GM12891 (cell line): Measurements from ENCODE around the gene SLC38A10.

Source experiments
- DNase-seq: peaks from one replicate; pipeline ENCODE4 v3.0.0; 2011; ENCODE audit warnings: low spot score; ENCODE audit not compliant: insufficient read length
- FAIRE-seq: peaks from 2 replicates; lab custom pipeline; 2011; peaks lifted over from hg19 to GRCh38; lab: Jason Lieb, UNC
- PAX5 ChIP-seq: IDR thresholded peaks from 2 replicates; pipeline ENCODE4 v1.6.1; 2011; ENCODE audit warnings: low read length, moderate library complexity, mild to moderate bottlenecking; ENCODE audit not compliant: insufficient read depth, severe bottlenecking
- POLR2A ChIP-seq: IDR thresholded peaks from 2 replicates; pipeline ENCODE4 v1.6.1; 2011; ENCODE audit warnings: low read depth, low read length, control low read depth
- POLR2AphosphoS5 ChIP-seq: IDR thresholded peaks from 2 replicates; pipeline ENCODE4 v1.6.1; 2011; ENCODE audit warnings: low read depth, low read length, control low read depth
- POU2F2 ChIP-seq: IDR thresholded peaks from 2 replicates; pipeline ENCODE4 v1.6.1; 2011; ENCODE audit warnings: low read depth, mild to moderate bottlenecking, control low read depth, low read length, moderate library complexity
- SPI1 ChIP-seq: IDR thresholded peaks from 2 replicates; pipeline ENCODE4 v1.6.1; 2011; ENCODE audit warnings: low read depth, low read length, control low read depth
- TAF1 ChIP-seq: IDR thresholded peaks from 2 replicates; pipeline ENCODE4 v1.6.1; 2011; ENCODE audit warnings: low read depth, low read length, control low read depth

SLC38A10 gene

GRCh38 chr17:81265576-81265975, 29.5 kb downstream of the SLC38A10 start:
- no peak for FAIRE-seq
- TF ChIP-seq PAX5 = no peak
- TF ChIP-seq TAF1 = no peak
- TF ChIP-seq SPI1 = no peak
- TF ChIP-seq POU2F2 = no peak
- TF ChIP-seq POLR2A = no peak
- no peak for TF ChIP-seq POLR2AphosphoS5
- no peak for DNase-seq

DNA sequence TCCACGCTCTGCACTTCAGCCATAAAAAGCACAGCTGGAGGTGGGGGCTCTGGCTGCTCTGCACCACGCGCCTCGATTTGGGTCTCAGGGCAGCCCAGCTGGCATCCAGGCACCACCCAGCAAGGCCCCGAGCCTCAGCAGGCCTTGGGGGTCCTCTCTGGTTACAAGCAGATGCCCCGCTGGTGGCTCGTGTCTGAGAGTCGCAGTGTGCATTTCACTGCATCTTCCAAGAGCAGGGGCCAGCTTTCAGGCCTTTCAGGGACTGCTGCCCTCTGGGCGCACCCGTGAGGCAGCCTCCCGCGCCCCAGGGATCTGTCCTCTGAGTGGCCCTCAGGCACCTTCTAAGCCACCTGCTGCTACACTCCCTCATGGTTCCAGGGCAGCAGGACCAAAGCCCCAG, 30.5 kb downstream of the SLC38A10 start:
- DNase-seq (no peak), FAIRE-seq (no peak)
- TF ChIP-seq PAX5 (no peak), POLR2A (no peak), POU2F2 (no peak), TAF1 (no peak), POLR2AphosphoS5 (no peak), SPI1 (no peak)

DNA sequence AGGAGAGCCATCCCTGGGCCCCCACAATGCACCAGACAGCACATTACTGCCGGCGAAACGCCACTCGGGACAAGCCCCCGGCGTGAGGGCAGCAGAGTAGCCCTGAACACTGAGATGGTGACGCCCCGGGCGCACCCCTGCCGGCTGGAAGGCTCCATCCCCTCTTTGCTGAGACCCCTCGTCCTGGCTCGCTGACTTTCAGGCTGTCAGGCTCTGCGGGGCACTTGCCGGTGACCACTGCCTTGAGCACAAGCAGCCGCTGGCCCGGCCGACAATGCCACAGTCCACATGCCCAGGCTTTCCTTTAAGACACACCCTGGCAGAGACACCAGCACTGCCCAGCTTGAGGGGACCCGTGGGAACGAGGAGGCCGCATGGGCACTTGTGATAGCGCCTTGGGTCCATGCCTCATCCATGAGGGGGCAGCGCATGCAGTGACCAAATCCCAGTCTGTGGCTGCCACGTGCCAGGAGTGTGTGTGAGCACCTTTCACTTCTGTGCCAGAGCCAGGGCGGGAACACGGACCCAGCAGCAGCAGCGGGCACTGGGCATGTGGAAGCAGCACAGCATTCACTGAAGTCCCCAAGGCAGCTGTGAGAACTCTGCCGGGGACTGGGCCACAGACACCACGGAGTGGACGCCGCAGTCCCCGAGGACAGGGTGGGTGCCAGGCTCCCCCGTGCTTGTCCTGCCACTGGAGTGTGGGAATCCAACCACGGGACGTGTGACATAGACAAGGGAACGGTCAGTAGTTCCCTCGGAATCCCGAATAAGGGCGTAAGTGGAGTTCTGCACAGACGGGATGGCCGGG, 31.5 kb downstream of the SLC38A10 start:
- FAIRE-seq = no peak

DNA sequence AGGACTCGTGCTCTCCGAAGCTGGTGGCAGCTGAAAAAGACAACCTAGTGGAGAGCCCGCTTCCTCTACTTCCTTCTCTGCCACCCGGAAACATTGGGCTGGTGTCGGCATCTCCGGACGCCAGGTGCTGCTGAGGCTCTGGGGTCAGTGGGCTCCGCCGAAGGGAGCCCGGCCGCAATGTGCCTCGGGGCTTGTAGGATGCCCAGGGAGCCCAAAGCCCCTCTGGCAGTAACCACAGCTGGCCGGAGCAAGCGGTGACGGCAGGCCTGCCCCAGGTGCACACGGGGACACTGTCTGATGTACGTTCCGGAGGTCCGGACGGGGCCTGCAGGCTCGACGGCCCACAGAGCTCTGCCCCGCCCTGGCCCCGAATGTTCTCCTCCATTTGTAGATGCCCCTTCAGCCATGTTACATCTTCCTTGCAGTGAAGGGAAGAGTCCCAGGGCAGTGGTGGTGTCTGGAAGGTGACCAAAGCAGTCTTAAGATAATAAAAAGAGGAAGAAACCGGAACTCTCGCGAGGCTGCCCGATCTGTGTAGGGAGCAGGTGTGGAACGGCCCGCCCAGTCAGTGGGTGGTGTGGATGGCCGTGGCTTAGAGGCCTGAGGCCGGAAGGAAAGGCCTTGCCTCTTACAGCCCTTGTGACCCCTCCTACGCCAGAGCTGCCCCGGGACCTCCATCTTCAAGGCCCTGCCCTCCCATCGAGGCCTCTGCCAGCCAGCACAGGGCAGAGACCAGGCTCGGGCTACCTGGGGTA, 33.3 kb downstream of the SLC38A10 start:
- FAIRE-seq = no peak
- no peak for TF ChIP-seq PAX5
- TF ChIP-seq TAF1 = no peak
- TF ChIP-seq POU2F2 = no peak
- no peak for TF ChIP-seq POLR2AphosphoS5
- TF ChIP-seq POLR2A = no peak
- TF ChIP-seq SPI1 = no peak
- no peak for DNase-seq

More for the DNA sequence above, 31.5 kb downstream of the SLC38A10 start:
- no peak for DNase-seq
- TF ChIP-seq TAF1 (no peak), POLR2AphosphoS5 (no peak), SPI1 (no peak), PAX5 (no peak), POU2F2 (no peak), POLR2A (no peak)

- no peak for DNase-seq
- TF ChIP-seq SPI1 = no peak
- no peak for TF ChIP-seq POLR2AphosphoS5
- TF ChIP-seq POLR2A = no peak
- TF ChIP-seq TAF1 = no peak
- TF ChIP-seq PAX5 = no peak
- no peak for TF ChIP-seq POU2F2
- no peak for FAIRE-seq
These were observed 34.0 kb downstream of the SLC38A10 start for GRCh38 chr17:81261096-81261495.

- TF ChIP-seq POLR2AphosphoS5 = no peak
- TF ChIP-seq POU2F2 = no peak
- TF ChIP-seq TAF1 = no peak
- no peak for TF ChIP-seq PAX5
- TF ChIP-seq SPI1 = no peak
- TF ChIP-seq POLR2A = no peak
- FAIRE-seq (no peak), DNase-seq (no peak)
These were observed 34.5 kb downstream of the SLC38A10 start for GRCh38 chr17:81260641-81261040.

DNA sequence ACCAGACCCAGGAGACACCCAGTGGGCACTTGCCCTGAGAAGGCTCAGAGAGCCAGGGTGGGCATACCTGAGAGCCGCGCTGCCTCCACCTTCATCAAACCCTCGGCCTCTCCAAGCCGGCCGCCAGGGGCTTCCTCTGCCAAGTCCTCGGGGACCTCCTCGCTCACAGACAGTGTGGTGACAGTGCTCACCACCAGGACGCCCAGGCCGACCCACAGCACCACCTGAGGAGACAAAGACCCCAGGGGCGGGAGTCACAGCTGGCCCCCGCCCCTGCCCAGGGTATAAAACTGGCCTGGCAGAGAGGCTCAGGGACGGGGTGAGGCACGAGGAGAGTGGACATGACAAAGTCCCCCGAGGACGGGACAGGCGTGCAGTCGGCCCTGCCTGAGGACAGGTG, 34.9 kb downstream of the SLC38A10 start:
- TF ChIP-seq PAX5 = no peak

DNA sequence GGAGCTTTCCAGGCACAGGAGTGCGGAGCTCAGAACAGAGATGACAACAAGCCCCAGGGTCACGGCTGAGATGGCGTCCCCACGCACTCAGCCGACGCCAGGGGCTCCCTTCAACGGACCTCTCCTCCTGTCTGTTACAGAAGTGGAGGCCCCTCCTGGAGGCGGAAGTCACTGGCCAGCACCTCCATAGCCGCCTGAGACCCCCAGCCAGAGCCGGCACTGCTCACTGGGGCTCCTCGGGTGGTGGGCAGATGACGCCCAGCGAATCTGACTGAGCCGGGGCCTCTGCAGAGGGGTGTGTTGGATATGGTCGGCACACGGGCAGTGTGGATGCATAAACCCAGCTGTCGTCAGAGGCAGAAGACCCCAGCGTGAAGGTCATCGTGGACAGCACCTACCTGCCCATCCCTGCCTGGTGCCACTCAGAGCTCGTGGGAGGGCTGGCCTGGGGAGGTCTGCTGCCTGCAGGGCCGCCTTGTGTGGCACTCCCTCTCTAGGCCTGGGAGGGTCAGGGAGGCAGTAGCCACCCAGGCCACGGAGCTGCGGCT, 36.0 kb downstream of the SLC38A10 start:
- TF ChIP-seq POU2F2 = no peak
- no peak for TF ChIP-seq POLR2AphosphoS5
- TF ChIP-seq SPI1 = no peak
- no peak for TF ChIP-seq POLR2A
- no peak for TF ChIP-seq PAX5
- no peak for TF ChIP-seq TAF1
- DNase-seq = no peak
- no peak for FAIRE-seq

More for the DNA sequence above, 34.9 kb downstream of the SLC38A10 start:
- DNase-seq = no peak
- no peak for FAIRE-seq

DNA sequence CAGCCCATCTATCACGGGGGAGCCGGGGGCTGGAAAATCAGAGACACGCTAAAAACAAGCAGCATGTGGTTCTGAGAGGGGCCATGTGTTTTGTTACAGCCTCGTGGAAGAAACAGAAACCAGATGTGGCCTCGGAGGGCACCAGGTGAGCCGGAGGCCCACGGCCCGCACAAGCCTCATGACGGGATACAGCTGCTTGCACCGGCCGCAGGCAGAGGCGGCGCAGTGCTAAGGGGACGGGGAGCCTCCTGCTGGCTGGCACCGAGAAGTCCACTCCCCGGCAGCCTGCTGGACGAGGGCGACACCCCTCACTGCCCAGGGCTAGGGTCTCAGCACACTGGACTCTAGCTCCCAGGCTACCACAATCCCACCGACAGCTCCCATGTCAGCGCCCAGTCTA, 36.8 kb downstream of the SLC38A10 start:
- DNase-seq (no peak), FAIRE-seq (no peak)
- no peak for TF ChIP-seq POLR2AphosphoS5
- TF ChIP-seq POLR2A = no peak
- no peak for TF ChIP-seq POU2F2
- TF ChIP-seq SPI1 = no peak
- TF ChIP-seq PAX5 = no peak
- TF ChIP-seq TAF1 = no peak

DNA sequence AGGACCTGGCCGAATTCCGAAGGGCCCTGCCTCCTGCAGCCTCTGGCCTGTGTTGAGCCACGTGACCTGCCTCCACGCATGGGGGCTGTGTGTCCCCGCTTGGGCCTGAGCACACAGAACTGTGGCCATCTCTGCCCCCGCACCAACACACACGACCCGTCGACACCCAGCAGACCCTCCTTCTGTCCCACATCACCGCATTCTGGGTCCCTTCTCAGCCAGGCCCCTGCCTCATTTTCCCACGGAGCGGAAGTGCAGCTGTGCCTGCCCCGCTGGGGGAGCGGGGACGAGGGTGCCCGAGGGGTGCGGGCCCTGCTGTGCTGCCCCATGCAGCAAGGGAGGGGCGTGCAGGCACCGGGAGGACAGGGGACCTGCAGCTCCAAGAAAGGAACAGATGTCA, 37.6 kb downstream of the SLC38A10 start:
- FAIRE-seq (no peak), DNase-seq (no peak)
- TF ChIP-seq TAF1 (no peak), SPI1 (no peak), PAX5 (no peak), POLR2AphosphoS5 (no peak), POU2F2 (no peak), POLR2A (no peak)
